ENCODE measurements around the gene THOP1.

The THOP1 gene

GRCh38 chr19:2762783-2763496, 22.4 kb upstream of the THOP1 start:
- DNase-seq = no peak

- no peak for DNase-seq
These were observed 21.6 kb upstream of the THOP1 start for GRCh38 chr19:2763687-2764086.

GRCh38 chr19:2764945-2765344, 20.4 kb upstream of the THOP1 start:
- no peak for DNase-seq

- DNase-seq = no peak
These were observed 19.9 kb upstream of the THOP1 start for GRCh38 chr19:2765376-2765775.

GRCh38 chr19:2766594-2767372, 18.5 kb upstream of the THOP1 start:
- DNase-seq = no peak

GRCh38 chr19:2767688-2768087, 17.6 kb upstream of the THOP1 start:
- no peak for DNase-seq

GRCh38 chr19:2768365-2769132, 16.8 kb upstream of the THOP1 start:
- DNase-seq = no peak

- DNase-seq = no peak
These were observed 16.1 kb upstream of the THOP1 start for GRCh38 chr19:2769218-2769617.

GRCh38 chr19:2770055-2771013, 15.0 kb upstream of the THOP1 start:
- no peak for DNase-seq

GRCh38 chr19:2771786-2772674, 13.3 kb upstream of the THOP1 start:
- DNase-seq = no peak

- DNase-seq = no peak
These were observed 11.1 kb upstream of the THOP1 start for GRCh38 chr19:2774083-2774679.

- no peak for DNase-seq
These were observed 10.2 kb upstream of the THOP1 start for GRCh38 chr19:2774953-2775555.

GRCh38 chr19:2775556-2776430, 9.5 kb upstream of the THOP1 start:
- no peak for DNase-seq

- DNase-seq = no peak
These were observed 7.2 kb upstream of the THOP1 start for GRCh38 chr19:2777952-2778683.

GRCh38 chr19:2779121-2779740, 6.1 kb upstream of the THOP1 start:
- no peak for DNase-seq

GRCh38 chr19:2780284-2780683, 5.0 kb upstream of the THOP1 start:
- no peak for DNase-seq

GRCh38 chr19:2782329-2782935, 2.9 kb upstream of the THOP1 start:
- no peak for DNase-seq

All from eye (tissue), 1 donor.